K562 (cell line): ENCODE data around the gene CLP1. TPM values are rescaled to one million over a fixed set of nuclear protein-coding genes. Genes with fewer than 3 reads are reported as not detected.
A peak's percentile ranks its signal among the peaks of the same experiment; 100 is the strongest.

ENCODE experiments used
- E2F8 ChIP-seq: fragments of 450-650 bp; IDR thresholded peaks from 2 replicates; pipeline ENCODE4 v1.7.1; 2018; ENCODE audit warnings: mild to moderate bottlenecking, low read depth; ENCODE audit not compliant: partially characterized antibody
- FOS ChIP-seq: IDR thresholded peaks from 3 replicates; pipeline ENCODE4 v1.6.1; 2011; ENCODE audit not compliant: insufficient read length; ENCODE audit errors: extremely low read depth
- FOXJ2 ChIP-seq: fragments of 200-800 bp; sonication (Bioruptor generic); IDR thresholded peaks from 2 replicates; pipeline ENCODE4 v1.6.1; 2016; ENCODE audit warnings: missing genetic modification characterization, missing compliant biosample characterization
- GATA2 ChIP-seq: sonication (generic); formaldehyde crosslinking; IDR thresholded peaks from 2 replicates; pipeline ENCODE4 v1.4.0; 2020; ENCODE audit warnings: mild to moderate bottlenecking, missing genetic modification reagents
- KLF16 ChIP-seq: IDR thresholded peaks from 2 replicates; pipeline ENCODE4 v1.6.1; 2016; ENCODE audit warnings: antibody characterized with exemption
- L3MBTL2 ChIP-seq: fragments of 450-650 bp; IDR thresholded peaks from 2 replicates; pipeline ENCODE4 v1.6.1; 2016; ENCODE audit warnings: mild to moderate bottlenecking, moderate library complexity
- NR2C1 ChIP-seq, 2 experiments: fragments of 450-650 bp; IDR thresholded peaks; 2 replicates each; pipeline ENCODE4 v1.6.1; 2017; ENCODE audit warnings: mild to moderate bottlenecking in 2 of 2, antibody characterized with exemption in 1 of 2, inconsistent platforms in 1 of 2, missing compliant biosample characterization in 1 of 2, missing genetic modification characterization in 1 of 2
- OTX1 ChIP-seq: fragments of 450-650 bp; formaldehyde crosslinking; IDR thresholded peaks from 2 replicates; pipeline ENCODE4 v1.4.0; 2022; ENCODE audit warnings: mild to moderate bottlenecking
- RREB1 ChIP-seq: fragments of 250-450 bp; sonication (Bioruptor Pico); IDR thresholded peaks from 2 replicates; pipeline ENCODE4 v1.4.0; 2020
- SETDB1 ChIP-seq: IDR thresholded peaks from one replicate; pipeline ENCODE4 v1.6.1; 2012; ENCODE audit warnings: low read length, control low read depth, inconsistent platforms
- SMAD1 ChIP-seq: fragments of 150-350 bp; IDR thresholded peaks from 2 replicates; pipeline ENCODE4 v1.6.1; 2014; ENCODE audit warnings: low read length, low read depth; ENCODE audit not compliant: partially characterized antibody
- SP1 ChIP-seq: sonication (generic); formaldehyde crosslinking; IDR thresholded peaks from 2 replicates; pipeline ENCODE4 v1.8.1; 2022; ENCODE audit warnings: mild to moderate bottlenecking, missing genetic modification reagents
- STAT5B ChIP-seq: fragments of 250-450 bp; sonication (Bioruptor Pico); IDR thresholded peaks from 2 replicates; pipeline ENCODE4 v1.8.0; 2021; ENCODE audit warnings: mild to moderate bottlenecking, inconsistent platforms
- SUPT5H ChIP-seq: fragments of 450-650 bp; IDR thresholded peaks from 2 replicates; pipeline ENCODE4 v1.6.1; 2016
- TCFL5 ChIP-seq: fragments of 250-450 bp; sonication (Bioruptor Pico); conservative IDR thresholded peaks from 2 replicates; pipeline ENCODE4 v1.6.1; 2021; ENCODE audit warnings: mild to moderate bottlenecking, moderate library complexity, matching md5 sums
- XRCC5 ChIP-seq: fragments of 200-400 bp; formaldehyde crosslinking; IDR thresholded peaks from 2 replicates; pipeline ENCODE4 v1.6.1; 2017; ENCODE audit warnings: low read depth, mild to moderate bottlenecking, low read length
- ZNF764 ChIP-seq: fragments of 250-450 bp; sonication (Bioruptor Pico); IDR thresholded peaks from 2 replicates; pipeline ENCODE4 v1.4.0; 2020; ENCODE audit warnings: low read depth, mild to moderate bottlenecking, moderate library complexity
- polyA plus RNA-seq, 8 experiments: library from polyadenylated mRNA; depleted of rRNA in 4 of 8; stranded (reverse) in 5 of 8; unstranded in 3 of 8; fragments of >200 nt; fragmentation: Nextera tagmentation in 2 of 8; fragmentation: Illumina TruSeq in 1 of 8; extraction: Ambion mirVana in 2 of 8; extraction: Trizol in 1 of 8; gene quantifications; 2 replicates each; pipeline versions ENCODE4 v1.2.1 to v1.2.3, GENCODE V29; 2011 to 2014; ENCODE audit warnings: inconsistent platforms in 1 of 8, missing spikeins in 1 of 8
- total RNA-seq, 7 experiments: library from RNA; depleted of rRNA in 6 of 7; stranded (reverse); fragments of >200 nt in 6 of 7; fragmentation: Illumina TruSeq in 2 of 7; extraction: Trizol in 2 of 7; gene quantifications; 2 replicates each; pipeline versions ENCODE4 v1.2.1 to v1.2.3, GENCODE V29; 2011 to 2021; ENCODE audit warnings: low replicate concordance in 1 of 7

Gene CLP1
- total and polyA plus RNA-seq, 9 of the 15 experiments (the other 6 are each of a cell fraction or from before 2014, with no cell fraction given) = 19.1 to 46.2 (median 27.8) TPM

GRCh38 chr11:57667117-57667735 lies 9.7 kb downstream of the CLP1 start (continued):
- TF ChIP-seq ZNF764 (CRISPR knock-in tag) = no peak
- TF ChIP-seq STAT5B (CRISPR knock-in tag) = no peak
- TF ChIP-seq SMAD1 = peak; percentile 72
- 0 out of 2 replicates have a peak, but pooled peaks have one; percentile 85 for TF ChIP-seq OTX1 (CRISPR knock-in tag)
- peak; percentile 73 for TF ChIP-seq E2F8
- peak; percentile 64; the same call in 1 of the 2 replicates for TF ChIP-seq XRCC5
- 0 out of 2 replicates have a peak, but pooled peaks have one; percentile 31 for TF ChIP-seq FOXJ2 (tag)
- peak; percentile 73 for TF ChIP-seq SP1 (CRISPR knock-in tag)
- TF ChIP-seq SETDB1 = no peak
- TF ChIP-seq NR2C1 (IDR thresholded peaks at IDR 0.05) = peak; percentile 55; the same call in 1 of the 2 replicates
- TF ChIP-seq NR2C1 (tag; IDR thresholded peaks at IDR 0.05) = peak; percentile 37; the same call in 1 of the 2 replicates
- peak; percentile 62 for TF ChIP-seq SUPT5H
- TF ChIP-seq FOS = peak; percentile 85
- 0 out of 2 replicates have a peak, but pooled peaks have one; percentile 35 for TF ChIP-seq GATA2 (CRISPR knock-in tag)
- 0 out of 2 replicates have a peak, but pooled peaks have one; percentile 26 for TF ChIP-seq RREB1
- no peak for TF ChIP-seq L3MBTL2
- TF ChIP-seq TCFL5 = no peak
- TF ChIP-seq KLF16 = peak; percentile 21; the same call in 1 of the 2 replicates
